ENCODE measurements around the gene CMSS1. TPM values are rescaled to one million over a fixed set of nuclear protein-coding genes. Genes with fewer than 3 reads are reported as not detected.

CMSS1 gene
- total RNA-seq (10 to 100 TPM; 18.9 to 20.4 TPM), total RNA-seq (12.7 to 29.1 reads per million in 2 donors)

DNA sequence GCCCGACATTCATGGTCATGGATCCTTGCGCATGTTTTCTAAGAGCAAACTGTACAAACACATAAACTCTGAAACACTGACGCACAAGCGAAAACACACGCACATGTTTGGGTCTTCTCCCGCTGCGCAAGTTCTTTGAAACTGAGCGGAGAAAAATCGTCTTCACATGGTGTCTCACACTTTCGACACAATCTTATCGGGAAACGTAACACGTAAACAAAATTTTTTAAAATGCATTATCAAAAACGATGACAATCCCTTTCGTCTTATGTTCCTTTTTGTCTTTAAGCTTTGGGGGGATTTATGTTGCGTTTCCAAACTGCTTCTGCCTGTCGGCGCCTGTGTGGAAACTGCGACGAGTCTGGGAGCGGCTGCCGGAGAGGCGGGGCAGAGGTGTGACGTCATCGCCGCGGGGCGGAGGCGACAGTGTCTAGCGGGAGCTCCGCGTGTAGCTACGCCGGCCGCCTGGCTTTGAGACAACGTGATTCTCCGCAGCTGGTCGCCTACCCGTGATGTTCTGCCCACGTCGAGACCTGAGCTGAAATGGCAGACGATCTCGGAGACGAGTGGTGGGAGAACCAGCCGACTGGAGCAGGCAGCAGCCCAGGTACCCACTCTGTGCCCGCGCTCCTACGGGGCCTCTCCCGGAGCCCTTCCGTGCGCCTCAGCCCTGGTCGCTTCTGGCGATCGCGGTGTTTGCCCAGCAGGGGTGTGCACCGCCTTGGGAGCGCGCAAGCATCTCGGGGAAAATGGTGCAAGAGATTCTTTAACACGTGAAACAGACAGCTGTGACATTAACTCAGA lies at the start of gene CMSS1:
CMSS1 (plus strand) TSS at position 426 of the 804 bp plus-strand sequence.
- H3K27ac Mint-ChIP-seq: peak within 1 kb of the TSS; percentile 100
- H3K4me1 Mint-ChIP-seq: peaks cover 25% of the 10 kb centered on the region
- DNase-seq (peak; percentile 87 to 97 (median 90)), ATAC-seq (peak; percentile 92)
- peak within 1 kb of the TSS; percentile 96 for H3K4me3 Mint-ChIP-seq
- H3K36me3 Mint-ChIP-seq (ENCODE audit: low read depth): peaks cover 2% of the 10 kb centered on the region
- H3K9me3 ChIP-seq (ENCODE audit: control insufficient read depth, low read length, poor library complexity, severe bottlenecking): no peaks in the 10 kb centered on the region
- H3K27me3 Mint-ChIP-seq: no peaks in the 10 kb centered on the region

DNA sequence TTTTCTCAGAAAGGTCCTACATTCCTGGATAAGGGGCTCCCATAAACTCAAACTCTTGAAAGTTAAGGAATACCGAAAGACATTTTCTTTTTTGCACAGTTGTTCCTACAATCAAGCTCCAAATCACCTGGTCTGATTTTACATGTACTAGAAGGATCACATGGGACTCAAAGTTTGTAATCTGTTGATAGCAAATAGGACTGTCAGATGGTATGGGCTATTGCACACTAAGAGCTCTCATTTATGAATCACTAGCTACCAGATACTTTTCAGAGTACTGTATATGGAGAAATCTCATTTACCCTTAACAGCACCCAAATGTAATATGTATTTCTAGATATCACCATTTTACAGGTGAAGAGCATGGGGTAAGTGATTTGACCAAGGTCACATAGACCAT lies 49.5 kb upstream of the CMSS1 start:
- no peaks in the 10 kb centered on the region for H3K9me3 ChIP-seq (ENCODE audit: control insufficient read depth, low read length, poor library complexity, severe bottlenecking)
- Mint-ChIP-seq H3K4me1 (peaks cover 2% of the 10 kb centered on the region), H3K4me3 (no peak overlapping the region), H3K27me3 (peaks cover 5% of the 10 kb centered on the region), H3K27ac (no peak overlapping the region), H3K36me3 (ENCODE audit: low read depth) (no peaks in the 10 kb centered on the region)
- DNase-seq (no peak), ATAC-seq (no peak)

DNA sequence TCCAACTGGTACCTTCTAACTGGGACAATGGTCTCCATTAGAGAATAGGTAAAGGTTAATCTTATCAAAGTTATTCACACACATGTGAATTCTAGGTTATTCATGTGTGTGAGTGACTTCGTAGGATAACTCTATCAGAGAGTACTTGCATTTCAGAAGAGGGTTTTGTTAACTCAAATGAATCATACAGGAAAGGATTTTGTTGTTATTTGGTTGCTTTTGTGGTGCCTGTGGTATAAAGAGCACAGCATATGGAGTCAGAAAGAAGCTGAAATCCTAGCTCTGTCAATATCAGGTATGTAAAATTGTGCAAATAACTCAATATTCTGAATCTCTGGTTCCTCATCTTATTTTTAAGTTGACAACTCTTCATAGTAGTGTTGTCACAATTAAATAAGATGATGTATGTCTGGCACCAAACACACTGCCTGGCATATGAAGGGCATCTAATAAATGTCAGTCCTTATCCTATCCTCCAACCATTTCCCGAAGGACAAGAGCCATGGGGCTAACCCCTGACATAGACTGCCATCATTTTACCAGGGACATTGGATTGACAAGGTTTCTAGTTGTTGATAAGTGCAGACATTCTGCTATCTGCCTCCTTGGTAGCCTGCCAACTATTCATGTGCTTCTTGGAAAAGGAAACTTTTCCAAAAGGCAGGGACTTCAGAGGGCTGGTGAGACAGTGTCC lies 48.7 kb upstream of the CMSS1 start:
- H3K27me3 Mint-ChIP-seq: peaks cover 5% of the 10 kb centered on the region
- no peak for DNase-seq

DNA sequence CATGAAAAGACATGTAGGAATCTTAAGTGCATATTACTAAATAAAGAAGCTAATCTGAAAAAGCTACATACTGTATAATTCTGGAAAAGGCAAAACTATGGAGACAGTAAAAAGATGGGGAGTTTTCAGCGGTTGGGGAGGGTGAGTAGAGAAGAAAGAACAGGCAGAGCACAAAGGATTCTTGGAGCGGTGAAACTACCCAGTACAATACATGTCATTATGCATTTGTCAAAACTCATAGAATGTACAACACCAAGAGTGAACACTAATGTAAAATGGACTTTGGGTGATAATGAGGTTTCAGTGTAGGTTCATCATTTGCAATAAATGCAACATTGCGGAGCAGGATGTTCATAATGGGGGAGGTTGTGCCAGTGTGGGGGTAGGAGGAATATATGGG lies 45.5 kb upstream of the CMSS1 start:
- peaks cover 25% of the 10 kb centered on the region for H3K27me3 Mint-ChIP-seq
- H3K36me3 Mint-ChIP-seq (ENCODE audit: low read depth): no peaks in the 10 kb centered on the region
- H3K4me3 Mint-ChIP-seq: no peak overlapping the region
- peaks cover 7% of the 10 kb centered on the region for H3K4me1 Mint-ChIP-seq
- no peaks in the 10 kb centered on the region for H3K9me3 ChIP-seq (ENCODE audit: control insufficient read depth, low read length, poor library complexity, severe bottlenecking)
- ATAC-seq: no peak
- no peak for DNase-seq
- H3K27ac Mint-ChIP-seq: no peak overlapping the region

More for the DNA sequence above, 48.7 kb upstream of the CMSS1 start:
- H3K4me3 Mint-ChIP-seq: no peak overlapping the region
- no peaks in the 10 kb centered on the region for H3K36me3 Mint-ChIP-seq (ENCODE audit: low read depth)
- peaks cover 2% of the 10 kb centered on the region for H3K4me1 Mint-ChIP-seq
- no peak overlapping the region for H3K27ac Mint-ChIP-seq
- no peak for ATAC-seq
- no peaks in the 10 kb centered on the region for H3K9me3 ChIP-seq (ENCODE audit: control insufficient read depth, low read length, poor library complexity, severe bottlenecking)

DNA sequence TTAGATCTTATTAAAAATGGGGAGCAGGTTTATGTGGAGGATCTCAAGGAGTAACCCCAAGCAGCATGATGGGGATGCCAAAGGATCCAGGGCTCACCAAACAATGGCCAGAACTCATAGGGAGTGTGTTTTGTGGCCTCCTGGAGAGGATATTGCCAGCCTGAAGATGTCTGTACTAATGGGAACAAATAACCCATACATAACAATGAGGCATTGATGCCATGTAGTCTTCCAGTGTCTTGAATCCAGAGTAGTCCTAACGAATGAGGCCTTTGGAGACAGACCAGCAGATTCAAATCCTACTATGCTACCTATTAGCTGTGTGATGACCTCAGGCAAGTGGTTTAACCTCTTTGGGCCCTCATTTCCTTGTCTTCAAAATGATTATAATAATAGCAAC lies 45.0 kb upstream of the CMSS1 start:
- DNase-seq (no peak), ATAC-seq (no peak)
- no peaks in the 10 kb centered on the region for H3K9me3 ChIP-seq (ENCODE audit: control insufficient read depth, low read length, poor library complexity, severe bottlenecking)
- H3K36me3 Mint-ChIP-seq (ENCODE audit: low read depth): no peaks in the 10 kb centered on the region
- peaks cover 7% of the 10 kb centered on the region for H3K4me1 Mint-ChIP-seq
- H3K27ac Mint-ChIP-seq: no peak overlapping the region
- H3K4me3 Mint-ChIP-seq: no peak overlapping the region
- H3K27me3 Mint-ChIP-seq: peaks cover 30% of the 10 kb centered on the region

DNA sequence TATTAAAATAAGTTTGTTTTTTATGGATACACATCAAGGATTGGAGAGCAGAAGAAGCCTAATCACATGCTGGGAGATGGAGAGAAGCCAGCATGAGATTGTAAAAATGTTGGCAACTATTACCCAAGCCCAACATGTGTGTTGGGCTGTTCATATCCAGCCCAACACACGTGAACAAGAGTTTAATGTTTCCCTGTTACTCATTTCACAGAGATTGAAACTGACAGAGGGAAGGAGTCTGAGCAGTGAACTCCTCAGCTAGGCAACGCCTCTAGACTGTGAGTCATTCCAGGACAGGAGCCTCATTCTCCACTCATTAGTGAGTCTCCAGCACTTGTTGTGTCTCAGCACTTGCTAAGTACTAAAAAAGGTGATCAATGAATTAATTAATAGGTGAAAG lies 43.2 kb upstream of the CMSS1 start:
- no peak for DNase-seq
- H3K27ac Mint-ChIP-seq: no peak overlapping the region

DNA sequence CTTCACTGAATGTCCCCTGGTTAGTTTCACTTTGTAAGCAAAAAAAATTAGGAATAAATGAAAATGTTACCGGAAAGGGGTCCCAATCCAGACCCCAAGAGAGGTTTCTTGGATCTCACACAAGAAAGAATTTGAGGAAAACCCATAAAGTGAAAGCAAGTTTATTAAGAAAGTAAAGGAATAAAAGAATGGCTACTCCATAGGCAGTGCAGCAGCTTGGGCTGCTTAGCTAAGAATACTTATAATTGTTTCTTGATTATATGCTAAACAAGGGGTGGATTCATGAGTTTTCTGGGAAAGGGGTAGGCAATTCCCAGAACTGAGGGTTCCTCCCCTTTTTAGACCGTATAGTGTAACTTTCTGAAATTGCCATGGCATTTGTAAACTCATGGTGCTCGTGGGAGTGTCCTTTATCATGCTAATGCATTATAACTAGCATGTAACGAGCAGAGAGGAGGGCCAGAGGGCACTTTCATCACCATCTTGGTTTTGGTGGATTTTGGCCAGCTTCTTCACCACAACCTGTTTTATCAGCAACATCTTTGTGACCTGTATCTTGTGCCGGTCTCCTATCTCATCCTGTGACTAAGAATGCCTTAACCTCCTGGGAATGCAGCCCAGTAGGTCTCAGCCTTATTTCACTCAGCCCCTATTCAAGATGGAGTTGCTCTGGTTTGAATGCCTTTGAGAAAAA lies 41.0 kb upstream of the CMSS1 start:
- Mint-ChIP-seq H3K4me1 (peaks cover 12% of the 10 kb centered on the region), H3K27ac (no peak overlapping the region), H3K4me3 (no peak overlapping the region), H3K36me3 (ENCODE audit: low read depth) (no peaks in the 10 kb centered on the region), H3K27me3 (peaks cover 50% of the 10 kb centered on the region)
- ATAC-seq (no peak), DNase-seq (no peak)
- no peaks in the 10 kb centered on the region for H3K9me3 ChIP-seq (ENCODE audit: control insufficient read depth, low read length, poor library complexity, severe bottlenecking)

More for the DNA sequence above, 43.2 kb upstream of the CMSS1 start:
- H3K9me3 ChIP-seq (ENCODE audit: control insufficient read depth, low read length, poor library complexity, severe bottlenecking): no peaks in the 10 kb centered on the region
- Mint-ChIP-seq H3K27me3 (peaks cover 41% of the 10 kb centered on the region), H3K4me1 (peaks cover 7% of the 10 kb centered on the region), H3K4me3 (no peak overlapping the region), H3K36me3 (ENCODE audit: low read depth) (no peaks in the 10 kb centered on the region)
- ATAC-seq: no peak

DNA sequence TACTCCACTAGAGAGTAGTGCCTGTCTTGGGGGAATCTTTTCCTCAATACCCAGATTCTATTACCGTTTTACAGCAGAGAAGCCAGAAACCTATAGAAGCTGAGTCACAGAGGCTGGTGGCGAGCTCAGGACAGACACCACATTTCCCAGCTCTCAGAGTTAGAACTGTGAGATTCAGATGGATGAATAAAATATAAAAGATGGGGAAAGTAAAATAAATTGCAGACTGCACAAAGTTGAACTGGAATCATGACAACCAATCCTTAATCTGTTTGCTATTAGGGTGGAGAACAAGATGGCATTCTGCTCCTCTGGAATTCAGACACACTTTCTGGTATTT lies 40.5 kb upstream of the CMSS1 start:
- H3K36me3 Mint-ChIP-seq (ENCODE audit: low read depth): no peaks in the 10 kb centered on the region

DNA sequence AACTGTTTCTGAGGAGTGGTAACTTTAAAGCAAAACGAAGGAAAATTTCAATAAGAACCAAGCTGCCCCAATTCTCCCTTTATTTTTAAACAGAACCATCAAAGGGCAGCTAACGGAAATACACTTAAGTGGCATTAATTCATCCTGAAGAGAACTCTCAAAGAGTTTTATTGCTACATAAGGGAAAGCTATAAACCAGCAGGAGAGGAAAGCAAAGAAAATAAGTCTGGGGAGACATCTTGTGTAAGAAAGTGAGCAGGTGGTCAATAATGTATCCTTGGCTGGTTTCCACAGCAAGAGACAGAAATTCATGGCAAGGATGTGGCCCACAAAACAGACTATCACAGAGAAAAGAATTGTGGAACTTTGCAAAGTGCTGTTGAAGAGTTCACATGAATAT lies 40.0 kb upstream of the CMSS1 start:
- Mint-ChIP-seq H3K4me3 (no peak overlapping the region), H3K36me3 (ENCODE audit: low read depth) (no peaks in the 10 kb centered on the region), H3K27me3 (peaks cover 53% of the 10 kb centered on the region), H3K27ac (no peak overlapping the region), H3K4me1 (peaks cover 12% of the 10 kb centered on the region)
- no peaks in the 10 kb centered on the region for H3K9me3 ChIP-seq (ENCODE audit: control insufficient read depth, low read length, poor library complexity, severe bottlenecking)
- DNase-seq (no peak), ATAC-seq (no peak)

More for the DNA sequence above, 40.5 kb upstream of the CMSS1 start:
- Mint-ChIP-seq H3K4me1 (peaks cover 12% of the 10 kb centered on the region), H3K27ac (no peak overlapping the region), H3K4me3 (no peak overlapping the region), H3K27me3 (peaks cover 53% of the 10 kb centered on the region)
- DNase-seq: no peak
- ATAC-seq: no peak
- no peaks in the 10 kb centered on the region for H3K9me3 ChIP-seq (ENCODE audit: control insufficient read depth, low read length, poor library complexity, severe bottlenecking)

DNA sequence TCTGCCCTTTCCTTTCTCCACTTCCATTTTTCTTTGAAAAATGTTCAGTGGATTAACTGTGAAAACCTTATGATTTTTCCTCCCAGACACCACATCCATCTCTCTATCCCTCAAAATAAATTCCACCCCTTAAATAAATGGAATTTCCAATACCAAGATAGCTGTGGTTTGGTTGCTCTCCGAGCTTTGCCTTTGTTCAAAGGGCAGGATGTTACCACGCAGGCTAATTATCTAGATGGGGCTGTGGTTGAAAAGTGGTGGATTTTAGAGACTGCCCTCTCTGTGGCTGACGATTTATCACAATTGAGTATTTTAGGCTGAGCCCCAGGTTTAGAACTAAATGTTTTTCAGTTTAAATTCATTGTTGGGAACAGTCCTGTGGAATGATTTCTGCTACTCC lies 36.9 kb upstream of the CMSS1 start:
- ATAC-seq (no peak), DNase-seq (no peak)
- Mint-ChIP-seq H3K27ac (no peak overlapping the region), H3K4me3 (no peak overlapping the region), H3K4me1 (peaks cover 12% of the 10 kb centered on the region), H3K27me3 (peaks cover 47% of the 10 kb centered on the region), H3K36me3 (ENCODE audit: low read depth) (no peaks in the 10 kb centered on the region)
- no peaks in the 10 kb centered on the region for H3K9me3 ChIP-seq (ENCODE audit: control insufficient read depth, low read length, poor library complexity, severe bottlenecking)

DNA sequence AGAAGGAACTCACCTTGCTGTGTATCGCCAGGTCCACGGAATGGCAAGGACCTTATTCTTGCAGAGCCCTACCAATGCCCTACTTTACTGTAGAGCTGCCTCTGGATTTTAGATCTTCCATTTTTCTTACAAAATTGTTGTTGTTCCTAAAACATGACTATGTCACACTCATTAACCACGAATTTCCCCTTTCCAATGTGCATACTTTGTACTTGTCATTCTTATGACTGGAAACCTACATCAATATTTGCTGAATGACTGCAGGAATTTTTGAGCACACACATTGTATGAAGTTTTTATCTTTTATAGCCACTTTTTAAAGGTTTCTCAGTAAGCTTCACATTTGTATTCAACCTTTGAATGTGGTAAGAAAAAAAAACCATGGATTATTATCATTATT lies 35.9 kb upstream of the CMSS1 start:
- ATAC-seq (no peak), DNase-seq (no peak)
- Mint-ChIP-seq H3K4me3 (no peak overlapping the region), H3K36me3 (ENCODE audit: low read depth) (no peaks in the 10 kb centered on the region), H3K4me1 (peaks cover 4% of the 10 kb centered on the region), H3K27me3 (peaks cover 48% of the 10 kb centered on the region), H3K27ac (no peak overlapping the region)
- no peaks in the 10 kb centered on the region for H3K9me3 ChIP-seq (ENCODE audit: control insufficient read depth, low read length, poor library complexity, severe bottlenecking)

DNA sequence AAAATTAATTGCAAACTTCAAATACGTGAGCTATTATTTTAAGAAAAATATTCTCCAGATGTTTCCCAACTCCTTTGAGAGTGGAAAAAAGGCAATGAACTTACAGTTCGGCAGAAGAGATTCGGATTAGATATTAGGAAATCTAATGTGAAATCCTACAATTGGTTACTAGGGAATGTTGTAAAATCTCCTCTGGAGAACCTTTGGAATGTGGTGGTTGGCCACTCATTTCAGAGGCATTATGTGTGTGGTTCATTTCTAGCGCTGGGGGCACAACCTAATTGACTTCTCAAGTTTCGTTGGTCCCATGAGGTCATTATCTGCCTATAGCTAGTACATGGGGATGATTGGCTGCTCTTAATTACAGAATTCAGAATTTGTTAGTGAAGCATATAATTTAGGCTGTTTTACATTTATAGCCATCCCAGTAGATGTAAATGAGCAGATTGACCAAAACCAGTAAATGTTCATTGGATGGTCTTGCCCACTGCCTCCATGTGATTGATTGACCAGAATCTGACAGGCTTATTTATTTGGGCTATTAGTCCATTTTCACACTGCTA lies 34.6 kb upstream of the CMSS1 start:
- Mint-ChIP-seq H3K4me3 (no peak overlapping the region), H3K36me3 (ENCODE audit: low read depth) (no peaks in the 10 kb centered on the region), H3K27me3 (peaks cover 36% of the 10 kb centered on the region), H3K4me1 (peaks cover 4% of the 10 kb centered on the region), H3K27ac (no peak overlapping the region)
- no peak for ATAC-seq
- H3K9me3 ChIP-seq (ENCODE audit: control insufficient read depth, low read length, poor library complexity, severe bottlenecking): no peaks in the 10 kb centered on the region
- DNase-seq: no peak
